ENCODE measurements around the gene ATXN10.

Gene ATXN10

GRCh38 chr22:45757936-45758335 lies 86.3 kb downstream of the ATXN10 start:
- DNase-seq (ENCODE audit: low read depth in 2 of 2): no peak

DNA sequence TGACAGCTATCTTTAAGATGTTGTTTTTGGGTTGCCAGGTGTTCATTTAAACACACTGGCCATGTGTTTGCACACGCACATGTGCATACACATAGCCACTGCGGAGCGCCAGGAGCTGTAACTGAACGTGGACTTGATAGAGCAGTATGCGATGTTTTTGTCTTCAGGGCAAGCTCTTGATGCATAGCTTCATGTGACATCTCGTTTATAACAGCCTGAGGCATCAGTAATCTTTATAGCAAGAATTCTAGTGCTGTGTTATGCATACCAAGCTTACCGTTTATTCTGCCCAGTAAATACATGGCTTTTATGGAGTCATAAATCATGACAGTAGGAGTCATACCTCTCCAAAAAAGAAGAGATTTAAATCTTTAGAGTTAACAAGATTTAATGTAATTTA lies 87.0 kb downstream of the ATXN10 start:
- no peak for DNase-seq (ENCODE audit: low read depth in 2 of 2)

DNA sequence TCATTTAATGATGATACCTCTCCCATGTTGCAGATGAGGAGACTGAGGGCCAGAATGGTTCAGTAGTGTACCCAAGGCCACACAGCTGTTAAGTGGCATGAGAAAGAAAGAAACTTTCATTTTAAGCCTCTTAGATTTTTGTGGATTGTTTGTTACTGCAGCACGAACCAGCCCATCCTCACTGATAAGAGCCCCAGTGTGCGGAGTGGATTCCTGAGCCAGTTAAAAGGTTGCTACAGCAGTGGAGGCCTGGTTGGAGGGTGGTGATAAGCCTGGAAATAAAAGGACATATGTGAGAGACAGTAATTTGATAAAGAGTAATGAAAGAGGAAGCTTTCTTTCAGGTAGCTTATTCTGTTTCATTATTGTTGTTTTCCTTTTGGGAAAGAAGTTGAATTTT lies 89.0 kb downstream of the ATXN10 start:
- no peak for DNase-seq (ENCODE audit: low read depth in 2 of 2)

DNA sequence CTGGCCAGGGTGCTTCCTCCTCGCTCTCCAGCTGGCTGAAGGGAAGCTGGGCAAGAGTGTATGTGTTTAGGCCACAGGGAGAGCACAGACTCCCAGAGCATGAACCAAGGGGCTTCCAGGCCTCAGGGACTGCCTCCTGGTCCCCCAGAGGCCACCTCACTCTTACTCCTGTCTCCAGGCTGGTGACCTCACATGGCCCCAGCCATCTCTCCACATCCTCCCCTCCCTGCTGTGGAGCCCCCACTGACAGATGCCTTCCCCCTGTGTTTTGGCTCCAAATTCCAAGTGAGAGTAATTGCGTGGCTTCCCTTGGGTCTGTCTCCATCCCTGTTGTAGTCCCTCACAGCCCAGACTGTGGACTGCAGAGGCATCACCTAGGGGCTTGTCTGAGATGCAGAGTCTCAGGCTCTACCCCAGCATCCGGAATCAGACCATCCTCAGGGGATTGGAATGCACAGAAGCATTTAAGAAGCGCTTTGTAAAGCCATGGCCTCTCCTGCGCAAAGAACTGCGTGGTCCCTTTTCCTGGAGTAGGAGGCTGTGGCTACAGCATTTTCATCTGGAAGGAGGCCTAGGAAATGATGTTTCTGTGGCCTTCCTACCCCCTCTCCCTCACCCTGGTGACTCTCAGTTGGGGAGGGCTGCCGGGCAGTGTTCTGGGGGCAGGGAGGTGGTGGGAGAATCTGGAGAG lies 91.1 kb downstream of the ATXN10 start:
- DNase-seq (ENCODE audit: low read depth in 2 of 2): no peak

- no peak for DNase-seq (ENCODE audit: low read depth in 2 of 2)
These were observed 91.6 kb downstream of the ATXN10 start for GRCh38 chr22:45763236-45763624.

- DNase-seq (ENCODE audit: low read depth in 2 of 2): no peak
These were observed 96.9 kb downstream of the ATXN10 start for GRCh38 chr22:45768490-45768889.

- DNase-seq (ENCODE audit: low read depth in 2 of 2): no peak
These were observed 98.1 kb downstream of the ATXN10 start for GRCh38 chr22:45769569-45770210.

DNA sequence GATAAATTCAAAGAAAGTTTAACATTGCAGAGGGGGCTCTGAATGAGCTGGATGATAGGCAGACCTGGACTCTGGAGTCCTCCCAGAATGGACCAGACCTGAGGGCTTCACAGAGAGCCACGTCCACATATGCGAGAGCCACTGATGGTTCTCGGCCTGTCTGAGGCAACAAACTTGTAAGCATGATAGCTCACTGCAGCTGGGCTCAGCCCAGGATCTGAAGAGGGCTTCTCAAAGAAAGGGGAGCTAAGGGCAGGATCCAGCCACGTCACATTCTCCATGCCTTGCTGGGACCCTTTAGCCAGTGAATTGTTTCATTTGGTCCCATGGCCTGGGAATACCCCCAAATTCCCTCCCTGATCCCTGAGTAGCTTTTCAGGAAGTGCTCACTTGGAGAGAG lies 98.9 kb downstream of the ATXN10 start:
- DNase-seq (ENCODE audit: low read depth in 2 of 2): no peak

DNA sequence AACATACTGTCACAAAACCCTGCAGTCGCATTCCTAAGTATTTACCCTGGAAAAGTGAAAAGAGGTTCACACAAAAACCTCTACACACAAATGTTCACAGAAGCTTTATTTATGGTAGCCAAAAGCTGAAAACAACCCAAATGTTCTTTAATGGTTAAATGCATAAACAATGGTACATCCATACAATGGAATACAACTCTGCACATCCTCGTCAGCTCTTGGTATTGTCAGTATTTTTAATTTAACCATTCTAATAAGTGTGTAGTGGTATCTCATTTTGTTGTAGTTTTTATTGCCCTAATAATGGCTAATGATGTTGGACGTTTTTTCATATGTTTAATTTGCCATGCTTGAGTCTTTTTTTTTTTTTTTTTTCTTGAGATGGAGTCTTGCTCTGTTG lies 99.4 kb downstream of the ATXN10 start:
- DNase-seq (ENCODE audit: low read depth in 2 of 2): no peak

- DNase-seq (ENCODE audit: low read depth in 2 of 2): no peak
These were observed 100.1 kb downstream of the ATXN10 start for GRCh38 chr22:45771711-45772110.

DNA sequence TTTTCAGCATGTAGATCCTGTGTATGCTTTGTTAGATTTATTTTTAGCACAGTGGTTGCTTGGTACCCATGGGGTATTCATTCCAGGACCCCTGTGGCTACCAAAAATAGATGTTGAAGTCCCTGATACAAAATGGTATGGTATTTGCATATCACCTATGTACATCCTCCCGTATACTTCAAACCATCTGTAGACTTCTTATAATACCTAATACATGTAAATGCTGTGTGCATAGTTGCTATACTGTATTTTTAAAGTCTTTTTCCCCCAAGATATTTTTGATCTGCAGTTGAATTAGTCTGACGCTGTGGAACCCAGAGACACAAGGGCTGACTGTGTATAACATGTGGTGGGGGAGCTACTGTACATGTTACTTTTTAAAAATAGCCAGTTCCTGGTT lies 101.1 kb downstream of the ATXN10 start:
- DNase-seq (ENCODE audit: low read depth in 2 of 2): no peak

DNA sequence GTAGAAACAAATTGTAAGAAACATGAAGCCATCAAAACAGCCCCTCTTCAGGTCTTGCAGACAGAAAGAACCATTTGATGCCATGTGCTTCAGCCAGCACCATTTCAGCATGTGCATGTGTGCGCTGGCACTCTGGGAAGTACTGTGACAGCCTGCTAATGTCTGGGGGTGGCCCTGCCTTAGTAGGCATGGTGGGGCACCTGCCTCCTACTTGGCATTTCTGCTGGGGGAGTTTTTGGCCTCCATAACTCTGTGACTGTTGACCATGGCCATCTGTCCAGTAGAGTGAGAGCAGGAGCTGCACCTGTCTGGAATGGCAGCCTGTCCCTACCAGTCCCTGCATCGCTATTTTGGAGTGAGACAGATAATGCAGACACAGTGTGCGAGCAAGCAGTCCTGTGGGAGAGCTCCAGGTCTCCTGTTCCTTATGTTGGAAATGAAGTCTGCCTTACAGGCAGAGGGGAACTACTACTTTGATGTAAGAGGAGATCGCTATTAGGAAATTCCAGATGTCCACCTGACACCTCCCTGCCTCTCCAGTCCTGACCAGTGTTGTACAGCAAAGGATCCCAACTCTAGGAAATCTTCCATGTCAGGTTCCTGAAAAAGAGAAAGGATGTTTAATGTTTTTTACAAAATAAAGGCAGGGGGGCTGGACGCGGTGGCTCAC lies 102.5 kb downstream of the ATXN10 start:
- no peak for DNase-seq (ENCODE audit: low read depth in 2 of 2)

DNA sequence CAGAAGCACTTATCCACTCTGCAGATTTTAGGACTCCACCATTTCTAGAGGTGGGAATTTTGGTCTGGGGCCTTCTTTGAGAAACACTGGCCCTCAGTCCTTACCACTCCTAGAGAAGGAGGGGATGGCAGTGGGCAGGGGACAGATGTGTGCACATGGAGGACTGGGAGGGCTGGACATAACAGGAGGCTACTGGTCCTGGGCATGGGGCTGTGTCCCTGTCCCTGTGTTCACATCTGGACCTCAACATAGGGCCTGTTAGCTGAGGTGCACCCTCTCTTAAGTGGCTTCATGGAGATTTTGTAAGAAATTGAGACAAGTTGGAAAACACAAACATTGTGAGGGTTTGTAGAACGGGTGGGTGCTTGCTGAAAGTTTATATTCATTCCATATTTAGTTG lies 103.4 kb downstream of the ATXN10 start:
- DNase-seq (ENCODE audit: low read depth in 2 of 2): no peak

DNA sequence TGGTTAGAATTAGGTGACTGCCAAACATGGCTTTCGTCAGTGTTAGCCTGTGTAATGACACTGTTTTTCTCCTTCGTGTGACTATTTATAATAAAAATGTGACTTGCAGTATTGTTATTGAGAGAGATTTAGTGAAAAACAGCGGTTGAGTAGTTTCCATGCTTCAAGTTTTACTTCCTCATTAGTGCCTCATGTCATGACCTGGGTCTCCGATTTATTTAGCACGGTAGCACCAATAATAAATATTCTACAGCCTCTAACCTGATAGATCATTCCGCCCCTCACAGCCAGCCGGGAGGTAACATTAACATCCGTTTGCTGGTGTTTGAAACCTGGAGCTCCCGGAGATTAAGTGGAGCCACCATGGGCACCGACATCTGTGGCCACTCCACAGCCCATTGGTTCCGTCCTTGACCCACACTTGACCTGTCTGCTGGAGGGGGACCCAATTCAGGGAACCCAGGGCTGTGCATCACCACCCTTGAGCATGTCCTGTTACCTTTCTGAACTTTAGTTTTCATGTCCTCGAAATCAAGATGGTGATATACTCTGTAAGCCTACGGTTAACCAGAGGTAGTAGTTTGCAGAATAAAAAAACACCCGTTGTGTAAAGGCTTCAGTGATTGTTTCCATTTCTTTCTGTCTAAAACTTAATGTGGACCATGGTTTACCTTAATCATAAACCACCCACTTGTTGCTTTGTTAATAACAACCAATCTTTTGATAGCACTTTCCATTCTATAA lies 104.1 kb downstream of the ATXN10 start:
- DNase-seq (ENCODE audit: low read depth in 2 of 2): no peak

DNA sequence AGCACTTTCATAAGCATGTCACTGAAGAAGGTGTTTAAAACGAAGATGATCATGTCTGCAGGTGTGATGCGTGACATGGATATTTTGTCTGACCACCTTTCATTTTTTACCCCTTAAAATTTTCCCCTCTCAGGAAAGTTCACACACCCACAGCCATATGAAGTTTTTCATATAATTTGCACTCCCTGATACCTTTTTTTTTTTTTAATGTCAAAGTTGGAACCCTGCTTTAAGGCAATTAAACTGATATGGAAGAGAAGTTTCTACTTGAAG lies 104.6 kb downstream of the ATXN10 start:
- DNase-seq (ENCODE audit: low read depth in 2 of 2): no peak

GRCh38 chr22:45777046-45777851 lies 105.6 kb downstream of the ATXN10 start:
- no peak for DNase-seq (ENCODE audit: low read depth in 2 of 2)

GRCh38 chr22:45777852-45778375 lies 106.3 kb downstream of the ATXN10 start:
- no peak for DNase-seq (ENCODE audit: low read depth in 2 of 2)

DNA sequence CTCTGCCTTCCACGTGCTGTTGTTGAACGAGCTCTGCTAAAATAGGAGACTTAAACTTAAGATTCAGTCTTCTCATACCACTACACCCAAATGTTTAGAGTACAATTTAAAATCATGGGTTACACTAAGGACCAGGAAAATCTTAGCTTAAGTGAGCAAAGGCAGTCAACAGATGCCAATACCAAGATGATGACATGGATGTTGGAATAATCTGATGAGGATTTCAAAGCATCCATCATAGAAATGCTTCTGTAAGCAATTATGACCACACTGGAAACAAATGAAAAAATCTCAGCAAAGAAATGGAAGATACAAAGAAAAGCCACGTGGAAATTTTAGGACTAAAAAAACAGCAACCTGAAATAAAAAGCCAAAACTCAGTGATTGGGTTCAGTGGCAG lies 109.8 kb downstream of the ATXN10 start:
- no peak for DNase-seq (ENCODE audit: low read depth in 2 of 2)

DNA sequence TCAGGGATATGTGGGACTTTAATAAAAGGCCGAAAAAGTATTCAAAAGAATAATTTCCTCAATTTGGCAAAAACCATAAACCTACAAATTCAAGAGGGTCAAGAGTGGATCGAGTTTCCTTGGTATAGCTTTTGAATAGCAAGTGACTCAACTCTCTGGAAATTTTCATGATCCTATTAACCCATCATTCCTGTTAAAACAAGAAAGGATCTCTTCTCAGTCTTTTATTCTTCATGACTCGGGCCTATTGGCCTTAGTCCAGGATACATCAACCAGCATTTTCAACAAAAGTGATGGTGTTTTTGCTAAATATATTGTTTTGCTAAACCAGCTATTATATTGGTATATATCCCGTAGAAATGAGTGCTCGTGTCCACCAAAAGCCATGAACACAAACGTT lies 110.3 kb downstream of the ATXN10 start:
- no peak for DNase-seq (ENCODE audit: low read depth in 2 of 2)

GRCh38 chr22:45783021-45783420 lies 111.4 kb downstream of the ATXN10 start:
- no peak for DNase-seq (ENCODE audit: low read depth in 2 of 2)

- DNase-seq (ENCODE audit: low read depth in 2 of 2): no peak
These were observed 112.1 kb downstream of the ATXN10 start for GRCh38 chr22:45783690-45784089.

Data from stimulated activated CD8-positive, alpha-beta memory T cell treated with anti-CD3 and anti-CD28 coated beads, Interleukin-15, amount 100 ng/mL, for 48 hours (primary cell).